Testis (tissue), 2 donors: ENCODE results near the gene KLK7.

ENCODE experiments used
- POLR2A ChIP-seq: fragments of 450-650 bp; IDR thresholded peaks from one replicate; pipeline ENCODE4 v1.6.1; 2017; ENCODE audit warnings: antibody characterized with exemption, mild to moderate bottlenecking, moderate library complexity
- TF ChIP-seq, protein P1 (sequence below), 3 experiments: fragments of 450-650 bp in 2 of 3; fragments of 200-600 bp in 1 of 3; sonication (generic) in 1 of 3; IDR thresholded peaks; one replicate each; pipeline ENCODE4 v1.5.1; 2016 to 2019; ENCODE audit warnings: antibody characterized with exemption in 3 of 3, mild to moderate bottlenecking in 2 of 3, moderate library complexity in 1 of 3

DNA sequence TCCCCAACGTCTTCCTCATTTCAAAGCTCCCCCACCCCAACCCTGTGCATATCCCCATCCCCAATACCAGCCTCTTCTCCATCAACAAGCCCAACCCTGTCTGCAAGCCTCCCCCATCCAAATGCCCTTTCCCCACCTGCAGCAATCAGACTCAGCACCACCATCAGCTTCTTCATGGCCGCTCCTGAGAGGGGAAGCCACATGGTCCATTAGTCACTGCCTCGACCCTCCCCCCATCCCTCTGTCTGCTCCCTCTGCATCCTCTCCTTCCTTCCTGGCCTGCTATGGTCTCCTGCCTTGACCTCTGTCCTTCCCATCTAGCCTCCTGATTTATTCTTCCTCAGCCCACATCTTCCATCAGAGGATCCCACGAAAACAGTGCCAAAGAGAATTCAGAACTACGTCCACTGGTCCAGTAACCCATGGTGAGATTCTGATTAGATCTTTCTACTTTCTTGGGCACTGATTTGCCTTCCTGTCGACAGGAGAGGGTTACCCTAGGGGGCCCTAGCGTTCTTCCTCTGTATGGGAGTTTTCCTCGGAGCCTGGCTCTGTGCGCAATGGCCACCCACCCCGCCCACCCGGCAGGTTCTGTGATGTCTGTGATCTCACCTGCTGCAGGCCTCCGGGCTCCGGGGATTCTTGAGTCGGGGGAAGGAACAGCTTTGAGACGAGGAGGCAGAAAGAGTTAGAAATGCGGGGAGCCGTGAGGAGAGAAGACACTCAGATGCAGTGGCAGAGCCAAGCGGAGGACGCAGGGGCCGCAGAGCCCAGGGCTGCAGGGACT lies 15.6 kb downstream of the KLK7 start:
- TF ChIP-seq, protein P1, sequence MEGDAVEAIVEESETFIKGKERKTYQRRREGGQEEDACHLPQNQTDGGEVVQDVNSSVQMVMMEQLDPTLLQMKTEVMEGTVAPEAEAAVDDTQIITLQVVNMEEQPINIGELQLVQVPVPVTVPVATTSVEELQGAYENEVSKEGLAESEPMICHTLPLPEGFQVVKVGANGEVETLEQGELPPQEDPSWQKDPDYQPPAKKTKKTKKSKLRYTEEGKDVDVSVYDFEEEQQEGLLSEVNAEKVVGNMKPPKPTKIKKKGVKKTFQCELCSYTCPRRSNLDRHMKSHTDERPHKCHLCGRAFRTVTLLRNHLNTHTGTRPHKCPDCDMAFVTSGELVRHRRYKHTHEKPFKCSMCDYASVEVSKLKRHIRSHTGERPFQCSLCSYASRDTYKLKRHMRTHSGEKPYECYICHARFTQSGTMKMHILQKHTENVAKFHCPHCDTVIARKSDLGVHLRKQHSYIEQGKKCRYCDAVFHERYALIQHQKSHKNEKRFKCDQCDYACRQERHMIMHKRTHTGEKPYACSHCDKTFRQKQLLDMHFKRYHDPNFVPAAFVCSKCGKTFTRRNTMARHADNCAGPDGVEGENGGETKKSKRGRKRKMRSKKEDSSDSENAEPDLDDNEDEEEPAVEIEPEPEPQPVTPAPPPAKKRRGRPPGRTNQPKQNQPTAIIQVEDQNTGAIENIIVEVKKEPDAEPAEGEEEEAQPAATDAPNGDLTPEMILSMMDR (IDR thresholded peaks at IDR 0.05) = no peak
- no peak for TF ChIP-seq POLR2A
